Esophagus muscularis mucosa (tissue), 4 donors: ENCODE results near the gene MMS19. TPM values are rescaled to one million over a fixed set of nuclear protein-coding genes. Genes with fewer than 3 reads are reported as not detected.

Experiments
- DNase-seq: peaks from one replicate; pipeline ENCODE4 v3.0.0-alpha.2; 2017; ENCODE audit errors: extremely low spot score
- H3K27ac ChIP-seq, 4 donors: fragments of 200-600 bp; sonication (generic); replicated peaks in 1 of 4; 1 replicate in 3 of 4; 2 replicates in 1 of 4; pipeline ENCODE4 v1.5.1; 2016 to 2019; ENCODE audit warnings: mild to moderate bottlenecking in 1 of 4
- H3K27me3 ChIP-seq, 4 donors: fragments of 200-600 bp; sonication (generic); one replicate each; pipeline versions ENCODE4 v1.5.1 to v1.6.0; 2016 to 2019
- H3K36me3 ChIP-seq, 4 donors: fragments of 200-600 bp; sonication (generic); one replicate each; pipeline ENCODE4 v1.5.1; 2016 to 2019
- H3K4me1 ChIP-seq, 4 donors: fragments of 200-600 bp; sonication (generic); one replicate each; pipeline ENCODE4 v1.5.1; 2016 to 2019
- H3K4me3 ChIP-seq, 4 donors: fragments of 200-600 bp; sonication (generic); 1 replicate in 2 of 4; 2 replicates in 2 of 4; pipeline ENCODE4 v1.5.1; 2016 to 2019; ENCODE audit warnings: mild to moderate bottlenecking in 4 of 4, moderate library complexity in 1 of 4
- H3K9me3 ChIP-seq, 4 donors: fragments of 200-600 bp; sonication (generic); 1 replicate in 3 of 4; 2 replicates in 1 of 4; pipeline ENCODE4 v1.5.1; 2016 to 2019
- EP300 ChIP-seq: sonication (generic); formaldehyde crosslinking; IDR thresholded peaks from one replicate; pipeline ENCODE4 v1.6.1; 2017; ENCODE audit warnings: antibody characterized with exemption
- POLR2A ChIP-seq: fragments of 450-650 bp; IDR thresholded peaks from one replicate; pipeline ENCODE4 v1.6.1; 2017; ENCODE audit warnings: antibody characterized with exemption, moderate library complexity, mild to moderate bottlenecking, low read depth
- POLR2AphosphoS5 ChIP-seq, 2 donors: sonication (generic); formaldehyde crosslinking; IDR thresholded peaks; one replicate each; pipeline ENCODE4 v1.6.1; 2017; ENCODE audit warnings: antibody characterized with exemption in 2 of 2
- WGBS: methylation state at CpG from one replicate; pipeline ENCODE4 v1.1.5; 2018; 5-methylcytosine and 5-hydroxymethylcytosine counted together
- intact Hi-C: fragments of 100-400 bp; cut with DNase I; formaldehyde crosslinking; loops from one replicate; pipeline ENCODE4 v1.15.1; 2023
- total RNA-seq, 4 donors: library from RNA; depleted of rRNA; stranded (reverse); fragments of >200 nt; gene quantifications; one replicate each; pipeline versions ENCODE4 v1.1.0 to v1.2.1, GENCODE V29; 2016
- TF ChIP-seq, protein P1 (sequence below), 3 experiments: fragments of 200-600 bp in 2 of 3; fragments of 450-650 bp in 1 of 3; sonication (generic) in 2 of 3; IDR thresholded peaks; one replicate each; pipeline ENCODE4 v1.5.1; 2017 to 2019; ENCODE audit warnings: antibody characterized with exemption in 3 of 3, mild to moderate bottlenecking in 2 of 3, moderate library complexity in 1 of 3

MMS19 gene
- total RNA-seq, 4 donors from 2014 or later = 46.9 to 51.4 (median 48.6) TPM

DNA sequence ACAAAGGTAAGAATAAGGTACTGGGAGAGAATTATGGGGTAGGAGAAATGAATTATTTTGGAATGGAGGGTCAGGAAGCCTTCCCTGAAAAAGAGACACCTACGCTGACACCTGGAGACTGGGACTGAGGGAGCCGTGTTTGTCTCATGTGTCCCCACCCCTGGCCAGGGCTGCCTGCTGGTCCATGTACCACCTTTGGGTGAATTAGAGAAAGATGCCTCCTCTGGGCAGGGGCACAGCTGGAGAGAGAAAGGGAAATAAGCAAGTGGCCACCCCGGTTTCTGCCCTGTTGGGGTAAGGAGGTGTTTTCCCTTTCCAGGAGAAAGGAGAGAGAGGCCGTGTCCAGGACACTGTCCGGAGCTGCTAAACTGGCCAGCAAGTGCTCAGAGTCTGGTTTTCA lies 22.3 kb upstream of the MMS19 start:
- 73% methylated on average over 5 of the region's 5 CpGs for WGBS
- Histone ChIP-seq H3K9me3 (no peaks in the 10 kb centered on the region), H3K4me3 (no peak overlapping the region), H3K27ac (no peak overlapping the region), H3K4me1 (peaks cover 20 to 43% (median 33%) of the 10 kb centered on the region in 4 donors), H3K27me3 (no peaks in the 10 kb centered on the region), H3K36me3 (no peaks in the 10 kb centered on the region)
- no peak for TF ChIP-seq POLR2A
- TF ChIP-seq, protein P1, sequence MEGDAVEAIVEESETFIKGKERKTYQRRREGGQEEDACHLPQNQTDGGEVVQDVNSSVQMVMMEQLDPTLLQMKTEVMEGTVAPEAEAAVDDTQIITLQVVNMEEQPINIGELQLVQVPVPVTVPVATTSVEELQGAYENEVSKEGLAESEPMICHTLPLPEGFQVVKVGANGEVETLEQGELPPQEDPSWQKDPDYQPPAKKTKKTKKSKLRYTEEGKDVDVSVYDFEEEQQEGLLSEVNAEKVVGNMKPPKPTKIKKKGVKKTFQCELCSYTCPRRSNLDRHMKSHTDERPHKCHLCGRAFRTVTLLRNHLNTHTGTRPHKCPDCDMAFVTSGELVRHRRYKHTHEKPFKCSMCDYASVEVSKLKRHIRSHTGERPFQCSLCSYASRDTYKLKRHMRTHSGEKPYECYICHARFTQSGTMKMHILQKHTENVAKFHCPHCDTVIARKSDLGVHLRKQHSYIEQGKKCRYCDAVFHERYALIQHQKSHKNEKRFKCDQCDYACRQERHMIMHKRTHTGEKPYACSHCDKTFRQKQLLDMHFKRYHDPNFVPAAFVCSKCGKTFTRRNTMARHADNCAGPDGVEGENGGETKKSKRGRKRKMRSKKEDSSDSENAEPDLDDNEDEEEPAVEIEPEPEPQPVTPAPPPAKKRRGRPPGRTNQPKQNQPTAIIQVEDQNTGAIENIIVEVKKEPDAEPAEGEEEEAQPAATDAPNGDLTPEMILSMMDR (IDR thresholded peaks at IDR 0.05) = no peak
- TF ChIP-seq POLR2AphosphoS5 (IDR thresholded peaks at IDR 0.05) = no peak
- no peak for TF ChIP-seq EP300
- intact Hi-C loops = no loop called here
- no peak for DNase-seq

DNA sequence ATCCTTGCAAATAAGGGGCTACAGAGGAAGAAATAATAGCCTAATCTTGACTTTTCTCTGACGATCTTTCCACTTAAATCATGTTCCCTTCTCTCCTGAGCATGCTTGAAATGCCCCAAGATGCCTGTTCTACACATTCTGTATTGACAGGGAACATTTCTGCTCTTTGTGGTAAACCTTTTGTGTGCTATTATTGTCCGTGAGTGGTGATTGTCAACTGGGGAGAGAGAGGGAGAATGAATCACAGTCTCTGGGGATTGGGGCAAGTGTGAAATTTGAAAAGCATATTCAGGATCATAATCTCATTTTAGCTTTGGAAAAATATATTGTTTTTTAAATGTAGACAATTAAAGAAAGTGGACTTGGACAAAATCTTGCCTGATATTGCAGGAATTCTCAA lies 21.1 kb upstream of the MMS19 start:
- no peak for DNase-seq
- H3K4me3 ChIP-seq = no peak overlapping the region
- H3K27me3 ChIP-seq = no peaks in the 10 kb centered on the region
- H3K4me1 ChIP-seq = peaks cover 20 to 39% (median 33%) of the 10 kb centered on the region in 4 donors
- intact Hi-C loops = no loop called here
- H3K27ac ChIP-seq = no peak overlapping the region
- TF ChIP-seq POLR2AphosphoS5 (IDR thresholded peaks at IDR 0.05) (no peak), EP300 (no peak), POLR2A (no peak)
- TF ChIP-seq, protein P1 (IDR thresholded peaks at IDR 0.05) = no peak
- no peaks in the 10 kb centered on the region for H3K9me3 ChIP-seq
- H3K36me3 ChIP-seq = no peaks in the 10 kb centered on the region
- 28% methylated on average over 2 of the region's 2 CpGs for WGBS

DNA sequence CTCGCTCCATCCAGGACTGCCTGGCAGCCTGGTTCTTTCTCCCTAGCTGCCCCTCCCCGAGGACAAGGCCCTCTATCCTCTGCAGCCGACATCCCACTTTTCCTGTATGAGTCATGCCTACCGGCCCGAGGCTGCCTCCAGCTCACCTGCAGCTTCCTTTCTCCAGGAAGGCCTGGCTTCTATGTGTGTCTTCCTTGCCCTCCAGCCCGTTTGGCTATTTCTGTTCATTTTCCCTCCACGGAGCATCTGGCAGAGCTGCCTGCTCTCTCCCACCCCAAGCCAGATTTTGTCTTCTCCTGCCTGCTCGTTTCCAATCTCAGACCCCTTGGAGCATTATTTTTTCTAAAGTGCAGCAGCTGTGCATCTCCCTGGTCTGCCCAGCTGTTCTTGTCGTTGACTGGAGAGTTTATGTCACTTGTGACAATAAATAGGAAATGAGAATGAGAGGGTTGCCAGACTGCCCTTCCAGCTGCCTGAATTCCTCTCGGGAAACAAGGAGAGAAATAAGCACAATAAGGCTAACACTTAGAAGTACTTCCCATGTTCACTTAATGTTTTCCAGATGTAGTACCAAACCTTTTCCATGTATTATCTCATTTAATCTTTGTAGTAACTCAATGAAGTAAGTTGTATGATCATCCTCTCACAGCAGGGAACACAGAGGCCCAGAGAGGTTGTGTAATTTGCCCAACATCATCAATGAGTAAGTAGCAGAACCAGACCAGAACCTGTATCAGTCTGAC lies 20.2 kb upstream of the MMS19 start:
- H3K9me3 ChIP-seq = no peaks in the 10 kb centered on the region
- TF ChIP-seq EP300 (no peak), POLR2A (no peak), POLR2AphosphoS5 (IDR thresholded peaks at IDR 0.05) (no peak)
- TF ChIP-seq, protein P1 (IDR thresholded peaks at IDR 0.05) = no peak
- intact Hi-C loops = no loop called here
- peak overlapping the region; percentile 19 to 46 (median 34) for H3K27ac ChIP-seq
- WGBS = 48% methylated on average over 9 of the region's 10 CpGs
- peaks cover 20 to 39% (median 33%) of the 10 kb centered on the region in 4 donors for H3K4me1 ChIP-seq
- no peak for DNase-seq
- H3K27me3 ChIP-seq = no peaks in the 10 kb centered on the region
- no peak overlapping the region for H3K4me3 ChIP-seq
- no peaks in the 10 kb centered on the region for H3K36me3 ChIP-seq

DNA sequence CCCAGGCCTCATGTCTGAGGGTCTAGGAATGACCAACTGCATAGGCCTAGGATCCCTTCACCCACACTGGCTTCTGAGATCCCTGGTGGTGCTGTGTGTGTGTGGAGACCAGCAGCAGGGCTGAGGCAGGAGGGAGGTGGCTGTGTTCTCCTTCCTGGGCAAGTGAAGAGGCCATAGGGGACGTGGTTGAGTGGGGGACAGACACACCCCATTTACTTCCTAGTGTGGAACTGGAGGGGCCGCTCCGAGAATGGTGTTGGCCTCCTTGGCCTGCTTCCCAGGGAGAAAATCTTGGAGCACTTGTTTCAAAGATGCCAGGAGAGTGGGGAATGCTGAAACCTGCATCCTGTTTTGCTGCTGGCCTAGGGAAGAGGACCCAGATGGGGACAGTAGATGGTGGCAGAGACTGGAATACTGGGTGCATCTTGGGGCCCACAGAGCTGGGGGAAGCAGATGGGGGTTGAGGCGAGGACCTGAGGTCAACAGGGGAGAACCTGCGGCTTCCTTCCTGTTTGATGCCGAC lies 19.6 kb upstream of the MMS19 start:
- Histone ChIP-seq H3K36me3 (no peaks in the 10 kb centered on the region), H3K4me1 (peaks cover 20 to 41% (median 32%) of the 10 kb centered on the region in 4 donors), H3K27ac (peak overlapping the region; percentile 19 to 46 (median 34)), H3K27me3 (no peaks in the 10 kb centered on the region), H3K9me3 (no peaks in the 10 kb centered on the region), H3K4me3 (no peak overlapping the region)
- WGBS = 65% methylated on average over 6 of the region's 6 CpGs
- no peak for DNase-seq
- intact Hi-C loops = no loop called here
- TF ChIP-seq POLR2A (no peak), POLR2AphosphoS5 (IDR thresholded peaks at IDR 0.05) (no peak), EP300 (no peak)
- TF ChIP-seq, protein P1 (IDR thresholded peaks at IDR 0.05) = no peak
